Lower leg skin (tissue), 3 donors: Measurements from ENCODE around the gene SAMD13.

Experiments
- CTCF ChIP-seq, 3 donors: fragments of 450-650 bp; IDR thresholded peaks; one replicate each; pipeline ENCODE4 v1.5.1; 2016; ENCODE audit warnings: antibody characterized with exemption in 3 of 3, mild to moderate bottlenecking in 3 of 3, moderate library complexity in 2 of 3
- POLR2A ChIP-seq, 2 donors: fragments of 450-650 bp; IDR thresholded peaks; one replicate each; pipeline ENCODE4 v1.6.1; 2016 to 2017; ENCODE audit warnings: antibody characterized with exemption in 2 of 2, mild to moderate bottlenecking in 1 of 2, moderate library complexity in 1 of 2

DNA sequence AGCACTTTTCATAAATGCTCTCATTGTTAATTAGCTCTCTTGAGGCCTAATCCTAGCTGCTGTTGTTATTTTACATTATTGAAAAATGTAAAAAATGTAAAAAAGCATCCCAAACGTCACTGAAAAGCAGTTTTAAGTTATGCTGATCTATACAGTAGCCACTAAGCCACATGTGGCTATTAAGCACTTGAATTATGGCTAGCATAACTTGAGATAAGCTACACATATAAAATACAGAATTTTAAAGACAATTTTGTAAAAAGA is 78.3 kb downstream of the SAMD13 start:
- no peak for TF ChIP-seq POLR2A (IDR thresholded peaks at IDR 0.05)
- TF ChIP-seq CTCF (IDR thresholded peaks at IDR 0.05) = no peak
